GM12801 (cell line): ENCODE results near the gene MEAF6.

ENCODE experiments used
- CTCF ChIP-seq: IDR thresholded peaks from one replicate; pipeline ENCODE4 v1.5.1; 2011; ENCODE audit warnings: control low read depth; ENCODE audit not compliant: insufficient read length; ENCODE audit errors: extremely low read depth

The MEAF6 gene

GRCh38 chr1:37478890-37479254 is 35.7 kb downstream of the MEAF6 start:
- TF ChIP-seq CTCF = no peak

GRCh38 chr1:37478451-37478881 is 36.1 kb downstream of the MEAF6 start:
- no peak for TF ChIP-seq CTCF

- no peak for TF ChIP-seq CTCF
These were observed 36.6 kb downstream of the MEAF6 start for GRCh38 chr1:37477946-37478345.

GRCh38 chr1:37477198-37477931 is 37.2 kb downstream of the MEAF6 start:
- TF ChIP-seq CTCF = no peak

GRCh38 chr1:37476460-37477197 is 37.9 kb downstream of the MEAF6 start:
- no peak for TF ChIP-seq CTCF

GRCh38 chr1:37476087-37476452 is 38.5 kb downstream of the MEAF6 start:
- TF ChIP-seq CTCF = no peak

- TF ChIP-seq CTCF = no peak
These were observed 39.0 kb downstream of the MEAF6 start for GRCh38 chr1:37475380-37476086.
